RWPE1 (cell line): ENCODE measurements around the gene HK1.

ENCODE experiments used
- CTCF ChIA-PET: fragments of 350-600 bp; sonication (Branson Sonifier 250); formaldehyde crosslinking; extraction: SDS; loops from one replicate; lab custom pipeline; 2021; lab: Yijun Ruan, JAX
- POLR2A ChIA-PET: fragments of 400-600 bp; formaldehyde crosslinking; extraction: SDS; loops from one replicate; lab custom pipeline; 2020; ENCODE audit warnings: antibody characterized with exemption; ENCODE audit not compliant: low non-redundant PET; lab: Yijun Ruan, JAX
- DNase-seq: peaks from one replicate; pipeline ENCODE4 v3.0.0; 2012; ENCODE audit warnings: low spot score
- H3K27ac ChIP-seq: fragments of 450-650 bp; 2 replicates; pipeline ENCODE4 v1.5.1; 2017
- CTCF ChIP-seq: fragments of 450-650 bp; conservative IDR thresholded peaks from 2 replicates; pipeline ENCODE4 v1.5.1; 2017; ENCODE audit warnings: low read depth, mild to moderate bottlenecking

HK1 gene

DNA sequence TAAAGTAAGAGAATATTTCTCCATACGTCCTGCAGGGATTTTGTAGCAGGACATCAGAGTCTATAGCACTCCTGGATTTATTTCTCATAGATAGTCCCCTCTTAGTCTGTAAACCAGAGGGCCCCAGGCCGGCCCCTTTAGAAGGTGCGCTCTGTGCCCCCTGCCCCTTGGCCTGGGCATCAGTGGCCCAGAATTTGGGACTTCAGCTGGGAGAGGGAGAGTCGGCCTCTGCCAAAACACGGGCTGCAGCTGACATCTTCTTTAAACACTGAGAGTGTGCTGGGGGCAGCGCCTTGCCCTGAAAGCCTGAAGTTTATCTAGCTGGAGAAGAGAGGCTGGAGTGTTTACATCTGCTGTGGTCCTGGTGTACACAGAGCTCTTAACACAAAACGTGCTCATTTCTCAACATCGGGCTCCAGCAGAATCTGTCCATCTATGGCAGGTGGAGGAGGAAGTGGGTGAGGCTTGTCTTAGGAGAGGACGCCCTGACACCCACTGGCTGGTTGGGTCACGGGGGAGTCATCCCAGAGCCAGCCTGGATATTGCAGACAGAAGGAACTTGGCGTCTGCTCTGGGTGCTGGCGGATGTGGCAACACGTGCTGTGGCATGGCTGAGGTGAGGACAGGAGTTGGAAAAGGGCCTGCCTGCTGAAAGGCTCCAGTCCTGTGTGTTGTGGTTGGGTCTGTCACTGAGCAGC lies 143.5 kb downstream of the HK1 start:
- DNase-seq: no peak
- ChIA-PET CTCF (interaction anchor here (1.7 kb wide), 1 partner anchor 14 kb away, joined by 3 read pairs; no protein-coding TSS in a partner anchor), POLR2A (no interaction called here)
- TF ChIP-seq CTCF: no peak
- H3K27ac ChIP-seq: no peak overlapping the region

DNA sequence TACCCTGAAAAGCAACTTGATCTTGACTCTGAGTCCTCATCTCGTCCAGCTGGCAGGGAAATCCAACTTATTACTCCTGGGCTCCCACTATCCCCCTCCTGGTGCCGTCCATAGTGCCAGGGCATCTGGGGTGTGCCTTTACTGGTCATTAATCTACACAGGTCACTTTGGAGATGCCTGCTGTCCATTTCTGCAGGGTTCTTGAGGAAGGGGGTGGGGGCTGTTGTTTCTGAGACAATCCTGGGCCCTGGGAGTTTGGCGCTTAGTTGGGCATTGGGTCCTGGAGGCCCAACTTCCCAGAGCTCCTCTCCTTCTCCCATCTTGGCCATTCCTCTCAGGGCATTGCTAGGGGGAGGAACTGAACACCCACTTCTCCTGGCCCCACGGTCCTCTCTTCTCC lies 144.4 kb downstream of the HK1 start:
- no peak overlapping the region for H3K27ac ChIP-seq
- ChIA-PET CTCF (interaction anchor here (0.6 to 1.7 kb wide), 4 partner anchors 15 to 222 kb away, joined by 3 to 4 read pairs (median 4); no protein-coding TSS in a partner anchor), POLR2A (interaction anchor here (0.7 kb wide), 1 partner anchor 303 kb away, joined by 3 read pairs; no protein-coding TSS in a partner anchor)
- TF ChIP-seq CTCF: no peak
- no peak for DNase-seq

GRCh38 chr10:69425041-69425440 lies 146.7 kb downstream of the HK1 start:
- no peak overlapping the region for H3K27ac ChIP-seq
- TF ChIP-seq CTCF: no peak
- no peak for DNase-seq
- ChIA-PET POLR2A (no interaction called here), CTCF (interaction anchor here (1.2 kb wide), 1 partner anchor 82 kb away, joined by 6 read pairs; no protein-coding TSS in a partner anchor)

DNA sequence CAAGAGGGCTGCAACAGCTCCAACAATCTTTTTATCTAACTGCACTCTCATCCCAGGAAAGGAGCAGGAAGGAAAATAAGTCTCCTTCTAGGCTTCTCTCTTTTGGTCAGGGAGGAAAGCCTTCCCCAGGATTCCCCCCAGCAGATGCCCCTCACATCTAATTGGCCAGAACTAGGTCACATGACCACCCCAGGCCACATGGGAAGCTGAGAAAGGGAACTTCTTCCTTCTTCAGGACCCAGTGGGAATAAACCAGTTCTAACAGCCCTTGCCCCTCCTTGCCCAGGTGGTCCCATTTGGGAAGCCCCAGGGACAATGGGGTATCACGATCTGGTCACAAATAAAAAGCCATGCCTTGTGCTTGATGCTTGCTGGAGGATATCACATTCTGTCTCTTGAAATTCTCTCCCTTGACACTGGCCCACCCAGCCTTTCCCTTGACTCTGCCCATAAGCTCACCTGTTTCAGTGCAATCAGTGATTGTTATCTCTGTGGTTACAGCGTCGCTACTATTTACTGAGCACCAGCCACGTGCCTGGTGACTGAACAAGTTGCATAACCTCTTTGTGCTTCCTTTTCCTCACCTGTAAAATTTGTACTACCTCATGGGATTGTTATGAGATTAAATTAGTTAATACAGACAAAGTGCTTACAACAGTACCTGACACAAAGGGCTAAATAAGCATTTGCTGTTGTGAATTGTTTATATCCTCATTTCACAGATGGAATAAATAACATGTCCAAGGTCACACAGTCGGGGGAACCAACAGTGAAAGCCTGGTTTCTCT lies 147.4 kb downstream of the HK1 start:
- H3K27ac ChIP-seq: no peak overlapping the region
- ChIA-PET CTCF (interaction anchor here (1.2 kb wide), 1 partner anchor 82 kb away, joined by 6 read pairs; no protein-coding TSS in a partner anchor), POLR2A (no interaction called here)
- no peak for TF ChIP-seq CTCF
- DNase-seq: no peak

- DNase-seq: no peak
- H3K27ac ChIP-seq: no peak overlapping the region
- no peak for TF ChIP-seq CTCF
- POLR2A ChIA-PET: no interaction called here
- CTCF ChIA-PET: interaction anchor here (0.6 to 1.2 kb wide), 6 partner anchors 23 to 185 kb away, joined by 3 to 6 read pairs (median 4); no protein-coding TSS in a partner anchor
Observed at GRCh38 chr10:69426376-69426727, 148.1 kb downstream of the HK1 start.

GRCh38 chr10:69428165-69428564 lies 149.9 kb downstream of the HK1 start:
- POLR2A ChIA-PET: no interaction called here
- no peak for DNase-seq
- CTCF ChIA-PET: interaction anchor here (1.0 to 2.5 kb wide), 4 partner anchors 77 to 87 kb away, joined by 3 to 10 read pairs (median 5); no protein-coding TSS in a partner anchor

More at GRCh38 chr10:69428165-69428564, 149.9 kb downstream of the HK1 start:
- no peak overlapping the region for H3K27ac ChIP-seq
- no peak for TF ChIP-seq CTCF
